OCI-LY3 (cell line): Measurements from ENCODE around the gene THY1.

Experiments
- H2AFZ ChIP-seq: fragments of 200-600, 300-600 bp; shearing (Covaris generic); 2 replicates; pipeline ENCODE4 v1.6.0; 2014; ENCODE audit warnings: antibody characterized with exemption, low read depth, low read length
- H3K27ac ChIP-seq: fragments of 200-600, 300-600 bp; sonication (generic); 2 replicates; pipeline ENCODE4 v1.5.1; 2014; ENCODE audit warnings: mild to moderate bottlenecking, low read length, moderate library complexity, mixed read lengths
- H3K27me3 ChIP-seq: fragments of 200-600, 300-600 bp; sonication (generic); 2 replicates; pipeline ENCODE4 v1.6.1; 2014; ENCODE audit warnings: low read depth, low read length, mixed read lengths
- H3K36me3 ChIP-seq: fragments of 200-600, 300-600 bp; sonication (generic); replicated peaks from 2 replicates; pipeline ENCODE3; 2014; ENCODE audit warnings: low read depth, low read length, mixed read lengths
- H3K4me1 ChIP-seq: fragments of 300-600, 200-600 bp; sonication (generic); 2 replicates; pipeline ENCODE4 v1.6.1; 2014; ENCODE audit warnings: low read length, mixed read lengths
- H3K4me2 ChIP-seq: fragments of 200-600, 300-600 bp; sonication (generic); 2 replicates; pipeline ENCODE4 v1.6.1; 2014; ENCODE audit warnings: low read length, mixed read lengths
- H3K4me3 ChIP-seq: fragments of 300-600, 200-600 bp; sonication (generic); 2 replicates; pipeline ENCODE4 v1.5.1; 2014; ENCODE audit warnings: antibody characterized with exemption, mild to moderate bottlenecking, low read length, moderate library complexity
- H3K79me2 ChIP-seq: fragments of 300-600, 200-600 bp; shearing (Covaris generic); 2 replicates; pipeline ENCODE4 v1.6.1; 2014; ENCODE audit warnings: mild to moderate bottlenecking, low read length, mixed read lengths
- H3K9ac ChIP-seq: fragments of 300-600, 200-600 bp; shearing (Covaris generic); 2 replicates; pipeline ENCODE4 v1.6.0; 2014; ENCODE audit warnings: mild to moderate bottlenecking, low read length, moderate library complexity
- H3K9me3 ChIP-seq: fragments of 200-600, 300-600 bp; shearing (Covaris generic); 2 replicates; pipeline ENCODE4 v1.6.1; 2014; ENCODE audit warnings: low read length, mixed read lengths; ENCODE audit not compliant: insufficient read depth
- H4K20me1 ChIP-seq: fragments of 200-600, 300-600 bp; sonication (generic); 2 replicates; pipeline ENCODE4 v1.6.1; 2016; ENCODE audit warnings: low read length, mixed read lengths; ENCODE audit not compliant: insufficient read depth
- CTCF ChIP-seq: fragments of 200-600, 300-600 bp; sonication (generic); IDR thresholded peaks from 2 replicates; pipeline ENCODE4 v1.5.1; 2014; ENCODE audit warnings: antibody characterized with exemption, low read length, low read depth
- EZH2phosphoT487 ChIP-seq: fragments of 200-600 bp; shearing (Covaris generic); IDR thresholded peaks from 2 replicates; pipeline ENCODE4 v1.6.1; 2018; ENCODE audit warnings: antibody characterized with exemption, mixed run types, low read depth

Gene THY1

GRCh38 chr11:119373921-119374631 is 48.9 kb downstream of the THY1 start:
- TF ChIP-seq EZH2phosphoT487: no peak
- peak; percentile 87 for TF ChIP-seq CTCF
- H3K9me3 ChIP-seq: no peaks in the 10 kb centered on the region
- 0 out of 2 replicates have a peak overlapping the region, but pooled peaks have one; percentile 27 for H3K4me2 ChIP-seq
- no peaks in the 10 kb centered on the region for H3K79me2 ChIP-seq
- peak overlapping the region; percentile 47; the same call in 1 of the 2 replicates for H2AFZ ChIP-seq
- H4K20me1 ChIP-seq: no peaks in the 10 kb centered on the region
- peaks cover 15% of the 10 kb centered on the region for H3K4me1 ChIP-seq
- peaks cover 3% of the 10 kb centered on the region; the same call in 1 of the 2 replicates for H3K27me3 ChIP-seq
- no peaks in the 10 kb centered on the region for H3K36me3 ChIP-seq
- H3K4me3 ChIP-seq: no peak overlapping the region
- H3K9ac ChIP-seq: no peak overlapping the region
- no peak overlapping the region for H3K27ac ChIP-seq

- H3K4me1 ChIP-seq: peaks cover 15% of the 10 kb centered on the region
- TF ChIP-seq CTCF (no peak), EZH2phosphoT487 (no peak)
- no peak overlapping the region for H3K9ac ChIP-seq
- H2AFZ ChIP-seq: 0 out of 2 replicates have a peak overlapping the region, but pooled peaks have one; percentile 47
- peaks cover 6% of the 10 kb centered on the region for H3K27me3 ChIP-seq
- no peak overlapping the region for H3K4me2 ChIP-seq
- no peaks in the 10 kb centered on the region for H3K9me3 ChIP-seq
- H3K79me2 ChIP-seq: no peaks in the 10 kb centered on the region
- no peak overlapping the region for H3K4me3 ChIP-seq
- H3K36me3 ChIP-seq: no peaks in the 10 kb centered on the region
- no peak overlapping the region for H3K27ac ChIP-seq
- H4K20me1 ChIP-seq: no peaks in the 10 kb centered on the region
Measured at GRCh38 chr11:119373059-119373920, 49.7 kb downstream of the THY1 start.

- Histone ChIP-seq H3K27ac (no peak overlapping the region), H3K9me3 (no peaks in the 10 kb centered on the region), H3K4me1 (peaks cover 15% of the 10 kb centered on the region), H3K36me3 (no peaks in the 10 kb centered on the region), H3K27me3 (peaks cover 14% of the 10 kb centered on the region), H2AFZ (no peak overlapping the region), H3K9ac (no peak overlapping the region), H3K4me2 (no peak overlapping the region; the same call in 1 of the 2 replicates), H4K20me1 (no peaks in the 10 kb centered on the region), H3K4me3 (no peak overlapping the region), H3K79me2 (no peaks in the 10 kb centered on the region)
- no peak for TF ChIP-seq CTCF
- TF ChIP-seq EZH2phosphoT487: no peak
Measured at GRCh38 chr11:119372260-119373058, 50.5 kb downstream of the THY1 start.
